Glutamatergic neuron (in vitro differentiated cells): ENCODE results near the gene MOG. TPM values are rescaled to one million over a fixed set of nuclear protein-coding genes. Genes with fewer than 3 reads are reported as not detected.

Experiments
- DNase-seq: peaks from one replicate; pipeline ENCODE4 v3.0.0; 2022
- H3K27ac Mint-ChIP-seq: one replicate; pipeline ENCODE4 v1.8.0; 2020; ENCODE audit warnings: mild to moderate bottlenecking, mixed read lengths, inconsistent platforms; ENCODE audit not compliant: unreplicated experiment
- H3K27me3 Mint-ChIP-seq: one replicate; pipeline ENCODE4 v1.8.0; 2020; ENCODE audit warnings: mild to moderate bottlenecking, moderate library complexity, mixed read lengths, inconsistent platforms; ENCODE audit not compliant: unreplicated experiment
- H3K36me3 Mint-ChIP-seq: one replicate; pipeline ENCODE4 v1.8.0; 2020; ENCODE audit warnings: mild to moderate bottlenecking, mixed read lengths, inconsistent platforms; ENCODE audit not compliant: unreplicated experiment
- H3K4me1 Mint-ChIP-seq: one replicate; pipeline ENCODE4 v1.8.0; 2020; ENCODE audit warnings: mild to moderate bottlenecking, low read depth, mixed read lengths, inconsistent platforms; ENCODE audit not compliant: unreplicated experiment
- H3K4me3 Mint-ChIP-seq: one replicate; pipeline ENCODE4 v1.8.0; 2020; ENCODE audit warnings: mild to moderate bottlenecking, mixed read lengths, inconsistent platforms; ENCODE audit not compliant: unreplicated experiment
- H3K9me3 Mint-ChIP-seq: one replicate; pipeline ENCODE4 v1.8.0; 2020; ENCODE audit warnings: mild to moderate bottlenecking, moderate library complexity, mixed read lengths, inconsistent platforms; ENCODE audit not compliant: unreplicated experiment
- total RNA-seq: library from RNA; stranded (reverse); fragmentation: NEBNext Ultra II Directional; extraction: Animal tissue kit (Norgen Biotek cat#: 25700); gene quantifications from one replicate; pipeline ENCODE4 v1.2.1, GENCODE V29; 2021; ENCODE audit not compliant: unreplicated experiment
- TF ChIP-seq, protein P1 (sequence below): fragments of 200-600 bp; sonication (generic); IDR thresholded peaks from one replicate; pipeline ENCODE4 v1.5.0; 2021; ENCODE audit not compliant: partially characterized antibody, unreplicated experiment

Gene MOG
- total RNA-seq, 1 donor from 2014 or later, result not detected

DNA sequence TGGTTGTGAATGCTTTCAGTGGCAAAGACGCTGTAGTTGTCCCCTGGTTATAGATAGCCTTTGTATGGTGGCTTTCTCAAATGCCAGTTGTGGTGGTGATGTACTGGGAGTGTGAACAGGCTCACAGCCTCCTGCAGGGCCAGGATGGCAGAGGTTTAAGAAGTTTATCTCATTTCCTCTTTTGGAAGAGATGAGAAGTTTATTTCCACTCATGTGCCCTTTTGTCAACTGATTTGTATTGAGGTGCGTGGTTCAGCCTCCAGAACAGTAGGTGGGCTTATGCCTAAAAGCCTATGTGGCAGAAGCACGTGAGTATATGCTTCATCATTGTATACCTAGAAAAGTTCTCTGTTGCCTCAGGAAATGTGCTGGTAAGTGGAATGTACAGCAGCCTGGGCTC, 37.7 kb downstream of the MOG start:
- Mint-ChIP-seq H3K36me3 (peaks cover 11% of the 10 kb centered on the region), H3K9me3 (peaks cover 1% of the 10 kb centered on the region), H3K4me1 (peaks cover 1% of the 10 kb centered on the region), H3K4me3 (no peak overlapping the region), H3K27ac (no peak overlapping the region), H3K27me3 (peaks cover 3% of the 10 kb centered on the region)
- TF ChIP-seq, protein P1, sequence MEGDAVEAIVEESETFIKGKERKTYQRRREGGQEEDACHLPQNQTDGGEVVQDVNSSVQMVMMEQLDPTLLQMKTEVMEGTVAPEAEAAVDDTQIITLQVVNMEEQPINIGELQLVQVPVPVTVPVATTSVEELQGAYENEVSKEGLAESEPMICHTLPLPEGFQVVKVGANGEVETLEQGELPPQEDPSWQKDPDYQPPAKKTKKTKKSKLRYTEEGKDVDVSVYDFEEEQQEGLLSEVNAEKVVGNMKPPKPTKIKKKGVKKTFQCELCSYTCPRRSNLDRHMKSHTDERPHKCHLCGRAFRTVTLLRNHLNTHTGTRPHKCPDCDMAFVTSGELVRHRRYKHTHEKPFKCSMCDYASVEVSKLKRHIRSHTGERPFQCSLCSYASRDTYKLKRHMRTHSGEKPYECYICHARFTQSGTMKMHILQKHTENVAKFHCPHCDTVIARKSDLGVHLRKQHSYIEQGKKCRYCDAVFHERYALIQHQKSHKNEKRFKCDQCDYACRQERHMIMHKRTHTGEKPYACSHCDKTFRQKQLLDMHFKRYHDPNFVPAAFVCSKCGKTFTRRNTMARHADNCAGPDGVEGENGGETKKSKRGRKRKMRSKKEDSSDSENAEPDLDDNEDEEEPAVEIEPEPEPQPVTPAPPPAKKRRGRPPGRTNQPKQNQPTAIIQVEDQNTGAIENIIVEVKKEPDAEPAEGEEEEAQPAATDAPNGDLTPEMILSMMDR, result no peak
- no peak for DNase-seq

DNA sequence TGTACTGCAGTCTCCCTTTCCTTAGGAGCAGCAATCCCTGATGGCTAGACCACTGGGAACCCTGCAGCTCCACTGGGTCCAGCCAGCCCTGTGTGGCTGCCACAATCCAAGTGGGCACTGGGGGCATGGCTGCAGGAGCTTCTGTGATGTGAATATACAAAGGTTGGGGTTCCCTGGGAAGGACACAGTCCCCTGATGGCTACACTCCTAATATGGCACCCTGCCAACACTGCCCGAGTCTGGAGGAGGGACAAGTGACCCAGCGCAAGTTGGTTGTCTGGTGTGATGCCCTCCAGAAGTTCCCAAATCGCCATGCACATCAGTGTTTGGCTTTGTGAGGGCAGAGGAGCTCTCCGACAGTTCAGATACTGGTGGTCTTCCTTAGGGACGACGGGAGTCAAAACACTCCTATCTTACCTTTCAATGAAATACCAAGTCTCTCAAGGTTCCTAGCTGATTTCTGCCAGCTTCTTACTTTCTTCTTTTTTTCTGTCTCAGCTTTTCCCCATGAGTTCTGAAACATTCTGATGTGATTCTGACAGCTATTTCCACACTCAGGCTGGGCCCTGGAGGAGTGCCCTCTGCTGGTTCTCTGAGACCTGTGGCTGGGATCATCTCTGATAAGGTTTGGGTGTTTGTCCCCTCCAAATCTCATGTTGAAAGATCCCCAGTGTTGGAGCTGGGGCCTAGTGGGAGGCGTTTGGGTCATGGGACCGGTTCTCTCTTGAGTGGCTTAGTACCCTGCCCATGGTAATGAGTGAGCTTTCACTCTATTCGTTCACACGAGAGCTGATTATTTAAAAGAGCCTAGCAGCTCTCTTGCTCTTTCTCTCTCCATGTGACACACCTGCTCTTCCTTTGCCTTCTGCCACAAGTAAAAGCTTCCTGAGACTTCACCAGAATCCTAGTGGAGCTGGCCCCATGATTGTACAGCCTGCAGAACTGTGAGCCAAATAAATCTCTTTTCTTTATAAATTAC, 39.5 kb downstream of the MOG start:
- no peak overlapping the region for H3K4me3 Mint-ChIP-seq
- TF ChIP-seq, protein P1, result no peak
- H3K27ac Mint-ChIP-seq, result no peak overlapping the region
- H3K36me3 Mint-ChIP-seq, result peaks cover 7% of the 10 kb centered on the region
- peaks cover 3% of the 10 kb centered on the region for H3K27me3 Mint-ChIP-seq
- peak; percentile 29 for DNase-seq
- peaks cover 1% of the 10 kb centered on the region for H3K4me1 Mint-ChIP-seq
- peaks cover 1% of the 10 kb centered on the region for H3K9me3 Mint-ChIP-seq

DNA sequence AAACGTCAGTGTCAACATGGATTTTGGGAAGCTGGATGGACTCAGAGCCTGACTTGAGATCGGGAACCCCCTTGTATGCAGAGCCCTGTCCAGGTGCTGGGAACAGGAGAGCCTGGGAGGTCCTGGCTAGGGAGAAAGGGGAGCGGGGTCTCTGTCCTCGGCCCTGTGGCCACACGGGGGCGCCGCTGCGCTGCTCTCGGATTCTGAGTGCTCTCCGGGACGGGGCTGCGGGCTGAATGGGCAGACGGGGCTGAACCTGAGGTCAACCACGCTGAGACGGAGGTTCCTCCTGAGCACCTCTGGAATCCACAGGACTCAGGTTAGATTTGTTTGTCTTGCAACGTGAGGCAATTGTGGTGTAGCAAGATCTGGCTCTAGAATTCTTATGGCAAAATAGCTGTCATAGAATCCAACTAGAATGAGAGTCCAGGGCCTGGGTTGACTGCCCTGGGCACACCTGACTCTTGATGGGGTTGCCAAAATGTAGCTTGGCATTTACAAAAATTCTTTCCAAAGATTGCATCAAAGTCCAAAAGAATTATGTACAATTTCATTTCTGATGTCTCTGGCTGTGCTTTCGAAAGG, 45.7 kb downstream of the MOG start:
- no peak overlapping the region for H3K4me3 Mint-ChIP-seq
- H3K27me3 Mint-ChIP-seq, result peaks cover 4% of the 10 kb centered on the region
- TF ChIP-seq, protein P1, result peak; percentile 53
- no peak overlapping the region for H3K27ac Mint-ChIP-seq
- no peaks in the 10 kb centered on the region for H3K9me3 Mint-ChIP-seq
- peak; percentile 77 for DNase-seq
- H3K36me3 Mint-ChIP-seq, result no peaks in the 10 kb centered on the region
- H3K4me1 Mint-ChIP-seq, result no peaks in the 10 kb centered on the region

DNA sequence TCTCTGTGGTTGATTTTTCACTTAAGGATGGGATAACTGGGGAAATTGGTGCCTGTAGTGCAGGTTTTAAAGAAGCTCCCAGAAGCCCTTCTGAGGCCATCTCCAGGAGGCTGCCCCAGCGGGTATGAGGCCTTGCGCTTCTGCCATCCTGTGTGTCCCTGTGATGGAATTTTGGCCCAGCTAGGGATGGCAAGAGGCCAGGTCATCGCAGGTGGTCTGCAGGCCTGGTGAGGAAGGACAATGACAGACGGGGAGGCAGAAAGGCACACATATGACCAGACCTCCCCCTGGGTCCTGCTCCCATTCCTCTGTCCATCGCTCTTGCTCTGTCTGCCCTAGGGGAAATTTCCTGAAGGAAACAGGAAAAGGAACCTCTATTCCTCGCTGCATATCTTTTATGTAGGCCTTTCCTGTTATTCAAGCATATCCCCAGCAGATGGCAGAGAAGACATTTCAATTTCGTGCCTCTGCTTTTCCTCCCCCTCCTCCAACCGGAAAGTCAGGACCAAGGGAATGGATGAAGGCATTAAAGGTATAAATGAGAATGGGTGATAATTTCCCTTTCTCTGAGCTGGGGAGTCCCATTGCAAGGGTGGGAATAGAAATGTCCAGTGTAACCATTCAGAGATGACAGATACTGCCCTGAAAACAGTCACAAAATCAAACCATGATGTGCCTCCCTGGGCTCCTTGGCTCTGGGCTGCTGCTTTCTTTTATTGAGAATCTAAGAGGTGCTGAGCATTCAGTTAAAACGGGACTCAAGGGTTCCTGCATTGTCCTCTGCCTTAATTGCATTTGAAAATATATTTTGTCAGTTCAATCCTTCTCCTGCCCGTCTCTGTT, 48.7 kb downstream of the MOG start:
- no peak for DNase-seq
- no peak overlapping the region for H3K27ac Mint-ChIP-seq

More for the DNA sequence above, 48.7 kb downstream of the MOG start:
- H3K27me3 Mint-ChIP-seq, result peaks cover 2% of the 10 kb centered on the region
- no peak overlapping the region for H3K4me3 Mint-ChIP-seq
- no peaks in the 10 kb centered on the region for H3K36me3 Mint-ChIP-seq
- TF ChIP-seq, protein P1, result peak; percentile 60
- peaks cover 5% of the 10 kb centered on the region for H3K4me1 Mint-ChIP-seq
- H3K9me3 Mint-ChIP-seq, result peaks cover 2% of the 10 kb centered on the region
